AG04449 (cell line): ENCODE results near the gene MRPS35.

Experiments used
- CTCF ChIA-PET: fragments of 350-600 bp; formaldehyde crosslinking; extraction: SDS; loops from one replicate; lab custom pipeline; 2021; ENCODE audit warnings: antibody characterized with exemption; lab: Yijun Ruan, JAX
- POLR2A ChIA-PET: fragments of 400-600, 350-600 bp; formaldehyde crosslinking; extraction: SDS; loops from one replicate; lab custom pipeline; 2020; ENCODE audit warnings: antibody characterized with exemption, inconsistent platforms; lab: Yijun Ruan, JAX
- DNase-seq: peaks from one replicate; pipeline ENCODE4 v3.0.0-alpha.2; 2010; ENCODE audit warnings: low read depth, low spot score
- H3K4me3 ChIP-seq: 2 replicates; pipeline ENCODE4 v1.5.1; 2011; ENCODE audit warnings: low read depth, mild to moderate bottlenecking, control low read depth, low read length
- TF ChIP-seq, protein P1 (sequence below): IDR thresholded peaks from one replicate; pipeline ENCODE4 v1.5.1; 2011; ENCODE audit warnings: mild to moderate bottlenecking, moderate library complexity, low read length, control low read depth, inconsistent platforms; ENCODE audit not compliant: insufficient read depth; ENCODE audit errors: missing control alignments

MRPS35 gene

GRCh38 chr12:27710592-27711316, at the start of gene MRPS35:
MRPS35 (plus strand) TSS chr12:27710832; CDS start chr12:27710844, 12 bp downstream.
- POLR2A ChIA-PET, result no interaction called here
- H3K4me3 ChIP-seq, result peak within 1 kb of the TSS; percentile 100
- TF ChIP-seq, protein P1, sequence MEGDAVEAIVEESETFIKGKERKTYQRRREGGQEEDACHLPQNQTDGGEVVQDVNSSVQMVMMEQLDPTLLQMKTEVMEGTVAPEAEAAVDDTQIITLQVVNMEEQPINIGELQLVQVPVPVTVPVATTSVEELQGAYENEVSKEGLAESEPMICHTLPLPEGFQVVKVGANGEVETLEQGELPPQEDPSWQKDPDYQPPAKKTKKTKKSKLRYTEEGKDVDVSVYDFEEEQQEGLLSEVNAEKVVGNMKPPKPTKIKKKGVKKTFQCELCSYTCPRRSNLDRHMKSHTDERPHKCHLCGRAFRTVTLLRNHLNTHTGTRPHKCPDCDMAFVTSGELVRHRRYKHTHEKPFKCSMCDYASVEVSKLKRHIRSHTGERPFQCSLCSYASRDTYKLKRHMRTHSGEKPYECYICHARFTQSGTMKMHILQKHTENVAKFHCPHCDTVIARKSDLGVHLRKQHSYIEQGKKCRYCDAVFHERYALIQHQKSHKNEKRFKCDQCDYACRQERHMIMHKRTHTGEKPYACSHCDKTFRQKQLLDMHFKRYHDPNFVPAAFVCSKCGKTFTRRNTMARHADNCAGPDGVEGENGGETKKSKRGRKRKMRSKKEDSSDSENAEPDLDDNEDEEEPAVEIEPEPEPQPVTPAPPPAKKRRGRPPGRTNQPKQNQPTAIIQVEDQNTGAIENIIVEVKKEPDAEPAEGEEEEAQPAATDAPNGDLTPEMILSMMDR, result no peak
- peak; percentile 63 for DNase-seq
- CTCF ChIA-PET, result interaction anchor here (1.2 to 1.3 kb wide), 2 partner anchors 22 to 58 kb away, joined by 3 to 4 read pairs; no protein-coding TSS in a partner anchor

GRCh38 chr12:27665704-27666103, 44.9 kb upstream of the MRPS35 start:
- DNase-seq, result no peak
- POLR2A ChIA-PET, result no interaction called here
- TF ChIP-seq, protein P1, result no peak
- CTCF ChIA-PET, result interaction anchor here (0.8 kb wide), 1 partner anchor 13 kb away, joined by 3 read pairs; no protein-coding TSS in a partner anchor
- no peak overlapping the region for H3K4me3 ChIP-seq

DNA sequence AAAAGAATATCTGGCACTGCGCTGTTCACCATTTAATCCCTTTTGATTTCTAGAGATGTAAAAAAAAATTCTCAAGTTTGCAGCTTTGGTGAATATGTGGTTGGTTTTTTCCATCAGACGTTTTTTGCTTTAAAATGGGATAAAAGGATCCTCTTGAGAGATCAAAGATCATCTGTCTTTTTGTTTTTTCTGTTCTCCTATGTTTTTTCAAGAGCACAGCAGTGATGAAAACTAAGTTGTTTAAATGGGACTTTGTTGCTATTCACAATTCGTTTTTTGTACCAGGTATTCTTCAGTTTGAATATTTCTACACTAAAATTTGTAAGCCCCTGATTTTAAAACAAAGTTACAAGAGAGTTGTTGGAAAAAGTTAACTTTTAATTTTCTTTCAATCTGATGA, 44.1 kb upstream of the MRPS35 start:
- ChIA-PET POLR2A (no interaction called here), CTCF (interaction anchor here (0.8 kb wide), 1 partner anchor 14 kb away, joined by 3 read pairs; no protein-coding TSS in a partner anchor)
- no peak for DNase-seq
- H3K4me3 ChIP-seq, result no peak overlapping the region
- TF ChIP-seq, protein P1, result no peak

DNA sequence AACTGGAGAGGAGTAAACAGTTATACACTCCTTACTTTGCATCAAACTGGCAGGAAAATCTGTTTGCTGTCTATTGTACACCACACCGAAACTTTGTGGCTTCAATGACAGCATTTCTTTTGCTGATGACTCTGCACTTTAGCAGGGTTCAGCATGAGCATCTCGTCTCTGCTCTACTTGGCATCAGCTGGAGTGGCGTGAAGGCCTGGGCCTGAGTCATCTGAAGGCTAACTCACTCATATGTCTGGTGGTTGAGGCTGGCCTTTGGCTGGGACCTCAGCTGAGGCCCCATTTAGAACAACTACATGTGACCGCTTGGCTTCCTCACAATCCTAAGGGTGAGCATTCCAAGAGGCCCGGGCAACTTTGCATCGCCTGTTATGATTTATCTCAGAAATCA, 43.1 kb upstream of the MRPS35 start:
- POLR2A ChIA-PET, result no interaction called here
- no peak overlapping the region for H3K4me3 ChIP-seq
- TF ChIP-seq, protein P1, result no peak
- CTCF ChIA-PET, result no interaction called here
- peak; percentile 28 for DNase-seq

- TF ChIP-seq, protein P1, result no peak
- ChIA-PET CTCF (interaction anchor here (1.0 to 2.9 kb wide), 5 partner anchors 8 to 32 kb away, joined by 3 to 11 read pairs (median 6); no protein-coding TSS in a partner anchor), POLR2A (no interaction called here)
- no peak overlapping the region for H3K4me3 ChIP-seq
- no peak for DNase-seq
These were observed 38.6 kb upstream of the MRPS35 start for GRCh38 chr12:27672051-27672450.

- DNase-seq, result no peak
- ChIA-PET POLR2A (no interaction called here), CTCF (interaction anchor here (1.0 to 2.9 kb wide), 5 partner anchors 9 to 31 kb away, joined by 3 to 11 read pairs (median 6); no protein-coding TSS in a partner anchor)
- TF ChIP-seq, protein P1, result no peak
- H3K4me3 ChIP-seq, result no peak overlapping the region
These were observed 38.0 kb upstream of the MRPS35 start for GRCh38 chr12:27672643-27673042.
